Caco-2 (cell line): Measurements from ENCODE around the gene ZBTB48. TPM values are rescaled to one million over a fixed set of nuclear protein-coding genes. Genes with fewer than 3 reads are reported as not detected.

ENCODE experiments used
- BruUV-seq: library from RNA; stranded (reverse); fragments of 400-500 nt; replicated peaks from 2 replicates; lab custom pipeline; 2021; lab: Mats Ljungman, UMichigan
- CTCF ChIA-PET: fragments of 300-600 bp; sonication (Branson Sonifier 250); formaldehyde crosslinking; loops from one replicate; lab custom pipeline; 2022; ENCODE audit warnings: antibody characterized with exemption; lab: Charles Lee
- POLR2A ChIA-PET: fragments of 300-600 bp; sonication (Branson Sonifier 250); formaldehyde crosslinking; loops from one replicate; lab custom pipeline; 2022; ENCODE audit warnings: antibody characterized with exemption; lab: Charles Lee
- DNase-seq, 2 experiments: peaks; one replicate each; pipeline versions ENCODE4 v3.0.0 to v3.0.0-alpha.2; 2020 to 2022
- H3K27me3 ChIP-seq: replicated peaks from 2 replicates; pipeline ENCODE4 v1.6.0; 2011; ENCODE audit warnings: low read length; ENCODE audit not compliant: control insufficient read depth, insufficient read depth
- H3K36me3 ChIP-seq: 2 replicates; pipeline ENCODE4 v1.5.1; 2011; ENCODE audit warnings: low read length; ENCODE audit not compliant: control insufficient read depth, insufficient read depth
- H3K4me1 ChIP-seq: fragments of 250-450 bp; sonication (Bioruptor Pico); 2 replicates; pipeline ENCODE4 v1.5.1; 2020; ENCODE audit warnings: mild to moderate bottlenecking
- H3K4me3 ChIP-seq: 2 replicates; pipeline ENCODE4 v1.5.1; 2011; ENCODE audit warnings: low read depth, mild to moderate bottlenecking, control low read depth, low read length
- H3K9me3 ChIP-seq: fragments of 250-450 bp; sonication (Bioruptor Pico); 2 replicates; pipeline ENCODE4 v1.5.1; 2020; ENCODE audit warnings: mild to moderate bottlenecking, moderate library complexity
- H3K27ac Mint-ChIP-seq: one replicate; pipeline ENCODE4 v1.8.0; 2022; ENCODE audit warnings: mixed read lengths; ENCODE audit not compliant: unreplicated experiment
- H3K27me3 Mint-ChIP-seq: one replicate; pipeline ENCODE4 v1.8.0; 2022; ENCODE audit warnings: mixed read lengths; ENCODE audit not compliant: insufficient read depth, unreplicated experiment
- H3K36me3 Mint-ChIP-seq: one replicate; pipeline ENCODE4 v1.8.0; 2022; ENCODE audit warnings: mild to moderate bottlenecking, mixed read lengths; ENCODE audit not compliant: insufficient read depth, unreplicated experiment
- H3K4me1 Mint-ChIP-seq: one replicate; pipeline ENCODE4 v1.8.0; 2022; ENCODE audit warnings: low read depth, mixed read lengths; ENCODE audit not compliant: unreplicated experiment
- H3K4me3 Mint-ChIP-seq: one replicate; pipeline ENCODE4 v1.8.0; 2022; ENCODE audit warnings: mild to moderate bottlenecking, moderate library complexity, mixed read lengths; ENCODE audit not compliant: unreplicated experiment
- H3K9me3 Mint-ChIP-seq: one replicate; pipeline ENCODE4 v1.8.0; 2022; ENCODE audit warnings: mixed read lengths; ENCODE audit not compliant: unreplicated experiment
- CTCF ChIP-seq, 2 experiments: fragments of 200-600 bp in 1 of 2; IDR thresholded peaks; 1 replicate in 1 of 2; 2 replicates in 1 of 2; pipeline versions ENCODE4 v1.5.1 to v1.8.0; 2011 to 2022; ENCODE audit warnings: antibody characterized with exemption in 1 of 2, control low read depth in 1 of 2, inconsistent platforms in 1 of 2, low read depth in 1 of 2, low read length in 1 of 2, mild to moderate bottlenecking in 1 of 2, moderate library complexity in 1 of 2; ENCODE audit not compliant: insufficient read depth in 1 of 2, severe bottlenecking in 1 of 2, unreplicated experiment in 1 of 2
- intact Hi-C: fragments of 100-400 bp; cut with micrococcal nuclease; formaldehyde crosslinking; loops from one replicate; pipeline ENCODE4 v1.10.0; 2022; ENCODE audit not compliant: unreplicated experiment
- total RNA-seq: library from RNA; stranded (reverse); gene quantifications from 2 replicates; pipeline ENCODE4 v1.2.3, GENCODE V29; 2022

ZBTB48 gene
- total RNA-seq, 1 experiment from 2014 or later, result 22.5 TPM

- no peak for TF ChIP-seq CTCF (IDR thresholded peaks at IDR 0.05; ENCODE audit: insufficient read depth in 1 of 2, low read depth in 1 of 2, low read length in 1 of 2, severe bottlenecking in 1 of 2, unreplicated experiment in 1 of 2)
- no peaks in the 10 kb centered on the region for H3K27me3 ChIP-seq
- intact Hi-C loops, result loop anchor here (1.0 kb wide), 1 partner anchor 8 kb away; no protein-coding TSS in a partner anchor
- H3K36me3 Mint-ChIP-seq, result peaks cover 8% of the 10 kb centered on the region
- ChIA-PET POLR2A (interaction anchor here (0.5 kb wide), 1 partner anchor 9 kb away, joined by 3 read pairs; no protein-coding TSS in a partner anchor), CTCF (interaction anchor here (0.7 kb wide), 1 partner anchor 8 kb away, joined by 3 read pairs; no protein-coding TSS in a partner anchor)
- peak overlapping the region; percentile 37 for H3K4me3 ChIP-seq
- H3K4me3 Mint-ChIP-seq, result peak overlapping the region; percentile 93
- no peaks in the 10 kb centered on the region for H3K36me3 ChIP-seq
- TSS peak; percentile 77 for BruUV-seq
- no peaks in the 10 kb centered on the region for H3K9me3 ChIP-seq
- peaks cover 6% of the 10 kb centered on the region; the same call in 1 of the 2 replicates for H3K4me1 ChIP-seq
- H3K4me1 Mint-ChIP-seq, result peaks cover 6% of the 10 kb centered on the region
- DNase-seq, result no peak
- no peaks in the 10 kb centered on the region for H3K27me3 Mint-ChIP-seq
- peak overlapping the region; percentile 64 for H3K27ac Mint-ChIP-seq
- no peaks in the 10 kb centered on the region for H3K9me3 Mint-ChIP-seq
Measured at GRCh38 chr1:6612641-6613360, 33.0 kb downstream of the ZBTB48 start.

GRCh38 chr1:6613361-6614018 lies 33.7 kb downstream of the ZBTB48 start, which contains the start of gene PHF13:
PHF13 (plus strand) TSS chr1:6613731; CDS start chr1:6614067, 336 bp downstream.
- Mint-ChIP-seq H3K27ac (peak within 1 kb of the TSS; percentile 64), H3K4me1 (peaks cover 6% of the 10 kb centered on the region), H3K4me3 (peak within 1 kb of the TSS; percentile 93), H3K27me3 (no peaks in the 10 kb centered on the region), H3K36me3 (peaks cover 12% of the 10 kb centered on the region), H3K9me3 (no peaks in the 10 kb centered on the region)
- H3K27me3 ChIP-seq, result no peaks in the 10 kb centered on the region
- no peaks in the 10 kb centered on the region for H3K36me3 ChIP-seq
- no peaks in the 10 kb centered on the region for H3K9me3 ChIP-seq
- peaks cover 6% of the 10 kb centered on the region; the same call in 1 of the 2 replicates for H3K4me1 ChIP-seq
- BruUV-seq, result no TSS peak
- ChIA-PET CTCF (interaction anchor here (0.5 to 0.6 kb wide), 3 partner anchors 16 to 113 kb away, joined by 4 to 8 read pairs (median 6); partner anchors contain the start of gene DNAJC11), POLR2A (no interaction called here)
- TF ChIP-seq CTCF (IDR thresholded peaks at IDR 0.05; ENCODE audit: insufficient read depth in 1 of 2, low read depth in 1 of 2, low read length in 1 of 2, severe bottlenecking in 1 of 2, unreplicated experiment in 1 of 2), result no peak
- intact Hi-C loops, result loop anchor here (1.0 kb wide), 1 partner anchor 9 kb away; no protein-coding TSS in a partner anchor
- DNase-seq, result peak; percentile 99
- peak within 1 kb of the TSS; percentile 76 for H3K4me3 ChIP-seq
